T-helper 17 cell (primary cell): ENCODE results near the gene SV2C. TPM values are rescaled to one million over a fixed set of nuclear protein-coding genes. Genes with fewer than 3 reads are reported as not detected.
"Not testable (repeated sequence)": the region's sequence is repeated elsewhere in the genome, so short reads cannot be mapped to it uniquely, and the experiment has no call there.

Source experiments
- ATAC-seq: fragments of 150-1000 bp; cut with Tn5 transposase; 2 replicates; pipeline ENCODE4 v1.10.0; 2021; ENCODE audit warnings: mild to moderate bottlenecking, moderate library complexity
- DNase-seq, 3 donors: peaks; one replicate each; pipeline versions ENCODE4 v3.0.0 to v3.0.0-alpha.2; 2020 to 2021
- H3K9me3 ChIP-seq: one replicate; pipeline ENCODE4 v1.7.0; 2013; ENCODE audit warnings: low read length, mild to moderate bottlenecking; ENCODE audit not compliant: control insufficient read depth, poor library complexity, severe bottlenecking
- H3K27ac Mint-ChIP-seq: one replicate; pipeline ENCODE4 v1.8.0; 2022; ENCODE audit warnings: mild to moderate bottlenecking, moderate library complexity, mixed read lengths
- H3K27me3 Mint-ChIP-seq: one replicate; pipeline ENCODE4 v1.8.0; 2022; ENCODE audit warnings: mixed read lengths
- H3K36me3 Mint-ChIP-seq: one replicate; pipeline ENCODE4 v1.8.0; 2022; ENCODE audit warnings: low read depth, mixed read lengths
- H3K4me1 Mint-ChIP-seq: one replicate; pipeline ENCODE4 v1.8.0; 2022; ENCODE audit warnings: mild to moderate bottlenecking, mixed read lengths
- H3K4me3 Mint-ChIP-seq: one replicate; pipeline ENCODE4 v1.8.0; 2022; ENCODE audit warnings: mild to moderate bottlenecking, moderate library complexity, mixed read lengths
- total RNA-seq, 4 donors: library from RNA in 2 of 4; stranded (reverse) in 2 of 4; gene quantifications; one replicate each; pipeline ENCODE4 v1.2.3 and lab custom pipeline; 2022 to 2026

The SV2C gene
- total RNA-seq, 2 donors from 2014 or later, result 0.02 to 0.18 TPM

DNA sequence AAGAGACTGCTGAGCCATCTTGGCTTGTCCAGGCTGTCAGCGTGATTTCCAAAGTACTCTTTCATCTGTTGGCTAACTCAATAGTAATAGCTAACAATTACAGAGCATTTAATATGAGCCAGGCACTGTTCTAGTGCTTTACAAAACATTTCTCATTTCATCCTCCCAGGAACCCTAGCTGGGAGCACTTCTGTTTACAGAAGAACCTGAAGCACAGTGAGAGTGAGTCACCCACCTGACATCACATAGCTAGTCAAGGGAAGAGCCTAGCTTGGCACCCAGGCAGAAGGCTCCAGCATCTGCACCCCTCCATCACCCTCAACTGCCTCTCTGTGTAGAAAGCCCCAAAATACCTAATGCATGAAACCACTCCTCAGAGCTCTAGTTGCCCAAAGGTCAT lies 262.4 kb downstream of the SV2C start:
- H3K4me3 Mint-ChIP-seq, result no peak overlapping the region
- no peak for DNase-seq
- no peak overlapping the region for H3K27ac Mint-ChIP-seq
- H3K36me3 Mint-ChIP-seq, result peaks cover 2% of the 10 kb centered on the region
- H3K27me3 Mint-ChIP-seq, result no peaks in the 10 kb centered on the region
- no peaks in the 10 kb centered on the region for H3K9me3 ChIP-seq
- ATAC-seq, result no peak
- peaks cover 11% of the 10 kb centered on the region for H3K4me1 Mint-ChIP-seq

DNA sequence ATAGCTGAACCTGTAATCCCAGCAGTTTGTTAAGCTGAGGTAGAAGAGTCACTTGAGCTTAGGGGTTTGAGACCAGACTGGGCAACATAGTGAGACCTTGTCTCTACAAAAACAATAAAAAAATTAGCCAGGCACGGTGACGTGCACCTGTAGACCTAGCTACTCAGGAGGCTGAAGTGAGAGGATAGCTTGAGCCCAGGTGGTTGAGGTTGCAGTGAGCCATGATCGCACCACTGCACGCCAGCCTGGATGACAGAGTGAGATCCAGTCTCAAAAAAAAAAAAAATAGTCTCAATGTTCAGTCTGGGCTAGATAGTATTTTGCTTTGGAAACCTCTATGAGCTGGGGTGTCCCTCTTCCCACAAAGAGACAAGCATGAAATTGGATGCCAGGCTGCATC lies 268.0 kb downstream of the SV2C start:
- no peaks in the 10 kb centered on the region for H3K4me1 Mint-ChIP-seq
- DNase-seq, result no peak
- H3K36me3 Mint-ChIP-seq, result no peaks in the 10 kb centered on the region
- H3K9me3 ChIP-seq, result no peaks in the 10 kb centered on the region
- no peak overlapping the region for H3K27ac Mint-ChIP-seq
- no peak overlapping the region for H3K4me3 Mint-ChIP-seq
- no peaks in the 10 kb centered on the region for H3K27me3 Mint-ChIP-seq
- no peak for ATAC-seq

DNA sequence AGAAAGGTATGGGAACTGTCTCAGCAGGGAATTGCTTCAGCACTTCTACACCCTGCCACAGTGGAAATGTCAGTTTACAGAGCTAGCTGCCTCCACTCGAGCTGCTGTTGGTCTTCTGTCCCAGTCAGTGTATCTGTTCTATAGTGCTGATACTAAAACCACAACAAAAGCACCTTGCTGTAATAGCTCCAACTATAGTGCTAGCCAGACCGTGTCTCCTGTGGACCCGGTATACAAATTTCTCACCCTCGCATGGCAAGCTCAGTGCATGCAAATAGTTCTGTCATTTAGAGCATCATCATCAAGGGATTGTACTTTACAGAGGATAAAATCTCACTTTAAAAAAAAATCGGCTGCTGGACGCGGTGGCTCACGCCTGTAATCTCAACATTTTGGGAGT lies 268.4 kb downstream of the SV2C start:
- Mint-ChIP-seq H3K36me3 (no peaks in the 10 kb centered on the region), H3K27me3 (no peaks in the 10 kb centered on the region), H3K4me3 (no peak overlapping the region), H3K27ac (no peak overlapping the region), H3K4me1 (no peaks in the 10 kb centered on the region)
- ATAC-seq (peak; percentile 65), DNase-seq (no peak)
- no peaks in the 10 kb centered on the region for H3K9me3 ChIP-seq

DNA sequence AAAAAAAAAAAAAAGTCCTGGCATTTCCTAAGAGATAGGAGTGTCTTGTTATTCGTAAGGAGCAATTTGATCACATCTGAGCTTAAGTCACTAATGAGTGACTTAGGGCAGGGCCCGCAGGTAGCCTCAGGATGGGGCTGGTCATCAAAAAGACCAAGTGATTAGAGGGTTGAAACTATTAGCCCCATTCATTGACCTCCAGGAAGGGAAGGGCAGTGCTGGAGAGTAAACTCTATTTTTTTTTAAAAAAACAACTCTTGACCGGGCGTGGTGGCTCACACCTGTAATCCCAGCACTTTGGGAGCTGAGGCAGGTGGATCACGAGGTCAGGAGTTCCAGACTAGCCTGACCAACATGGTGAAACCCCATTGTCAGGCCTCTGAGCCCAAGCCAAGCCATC lies 273.7 kb downstream of the SV2C start:
- Mint-ChIP-seq H3K27ac (no peak overlapping the region), H3K36me3 (no peaks in the 10 kb centered on the region), H3K4me1 (peaks cover 3% of the 10 kb centered on the region), H3K4me3 (no peak overlapping the region), H3K27me3 (no peaks in the 10 kb centered on the region)
- H3K9me3 ChIP-seq, result no peaks in the 10 kb centered on the region
- DNase-seq (no peak), ATAC-seq (no peak)

DNA sequence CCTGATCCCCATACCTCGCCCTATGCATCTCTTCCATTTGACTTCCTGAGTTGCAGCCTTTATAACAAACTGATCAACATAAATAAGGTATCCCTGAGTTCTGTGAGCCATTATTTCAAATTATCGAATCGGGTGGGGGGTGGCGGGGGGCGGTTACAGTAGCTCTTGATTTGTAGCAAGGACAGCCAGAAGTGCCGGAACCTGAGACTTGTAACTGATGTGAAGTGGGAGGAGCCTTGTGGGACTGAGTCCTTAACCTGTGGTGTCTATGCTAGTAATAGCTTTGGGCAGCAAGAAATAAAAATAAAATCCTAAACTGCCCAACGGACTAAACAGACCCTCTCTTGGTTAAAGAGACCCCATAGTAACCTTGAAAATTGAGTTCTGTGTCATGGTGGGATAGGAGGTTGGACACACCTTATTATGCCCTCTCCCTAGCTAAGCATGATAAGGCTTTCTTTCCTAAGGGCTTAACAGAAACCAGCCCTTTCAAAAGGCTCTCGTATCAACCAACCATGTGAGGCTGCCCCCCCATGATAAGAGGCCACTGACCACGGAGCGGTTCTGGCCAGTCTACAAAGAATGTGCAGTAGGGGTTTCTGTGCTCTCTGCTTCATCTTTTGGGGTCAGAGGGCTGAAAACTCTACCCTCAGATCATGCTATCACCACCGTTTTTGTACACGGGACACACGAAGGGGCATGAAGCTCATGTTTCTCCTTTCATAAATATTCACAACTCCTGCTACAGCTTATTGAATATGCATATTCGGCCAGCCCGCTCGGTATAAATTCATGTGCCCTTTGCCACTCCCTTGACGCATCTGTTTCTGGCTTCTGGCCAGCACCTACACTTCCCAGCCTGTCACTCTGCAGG lies 280.4 kb downstream of the SV2C start:
- ATAC-seq, result no peak
- Mint-ChIP-seq H3K36me3 (no peaks in the 10 kb centered on the region), H3K27me3 (no peaks in the 10 kb centered on the region), H3K4me1 (peaks cover 6% of the 10 kb centered on the region), H3K4me3 (no peak overlapping the region), H3K27ac (no peak overlapping the region)
- DNase-seq, result no peak
- H3K9me3 ChIP-seq, result no peaks in the 10 kb centered on the region

DNA sequence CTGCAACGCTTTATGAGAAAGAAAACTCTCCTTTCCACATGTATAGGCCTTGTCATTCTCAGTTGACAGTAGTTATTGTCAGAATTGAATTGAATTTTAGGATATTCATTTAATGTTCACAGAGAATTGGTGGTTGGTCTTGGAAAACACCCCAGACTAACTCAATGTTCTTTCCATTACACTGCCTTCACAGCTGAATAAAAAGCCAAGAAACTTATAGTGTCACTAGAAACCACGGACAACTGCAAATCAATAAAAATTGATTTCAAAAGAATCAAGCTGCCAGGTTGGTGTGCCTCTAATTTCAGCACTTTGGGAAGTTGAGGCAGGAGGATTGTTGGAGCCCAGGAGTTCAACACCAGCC lies 281.0 kb downstream of the SV2C start:
- Mint-ChIP-seq H3K4me3 (no peak overlapping the region), H3K27me3 (no peaks in the 10 kb centered on the region), H3K27ac (no peak overlapping the region), H3K36me3 (no peaks in the 10 kb centered on the region), H3K4me1 (peaks cover 6% of the 10 kb centered on the region)
- DNase-seq, result no peak
- ATAC-seq, result no peak
- H3K9me3 ChIP-seq, result no peaks in the 10 kb centered on the region

DNA sequence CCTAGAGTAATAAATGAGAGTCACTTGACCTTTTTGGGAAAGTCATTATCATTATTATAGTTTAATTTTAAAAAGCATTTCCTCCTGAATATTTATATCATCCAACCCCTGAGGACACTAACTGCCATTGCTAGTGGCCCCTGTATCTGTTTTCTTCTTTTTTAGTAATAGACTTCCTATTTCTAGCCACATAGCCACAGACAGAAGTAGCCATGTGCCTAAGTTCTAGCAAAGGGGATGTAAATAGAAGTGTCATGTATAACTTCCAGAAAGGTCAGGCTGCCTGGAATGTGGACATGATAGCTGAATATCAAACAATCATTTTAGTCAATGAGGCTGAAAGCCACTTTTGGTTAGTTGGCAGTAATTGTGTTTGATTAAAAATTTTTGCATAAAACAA lies 282.4 kb downstream of the SV2C start:
- no peaks in the 10 kb centered on the region for H3K9me3 ChIP-seq
- Mint-ChIP-seq H3K36me3 (no peaks in the 10 kb centered on the region), H3K27me3 (no peaks in the 10 kb centered on the region), H3K27ac (no peak overlapping the region), H3K4me1 (peaks cover 6% of the 10 kb centered on the region), H3K4me3 (no peak overlapping the region)
- DNase-seq (no peak), ATAC-seq (no peak)

DNA sequence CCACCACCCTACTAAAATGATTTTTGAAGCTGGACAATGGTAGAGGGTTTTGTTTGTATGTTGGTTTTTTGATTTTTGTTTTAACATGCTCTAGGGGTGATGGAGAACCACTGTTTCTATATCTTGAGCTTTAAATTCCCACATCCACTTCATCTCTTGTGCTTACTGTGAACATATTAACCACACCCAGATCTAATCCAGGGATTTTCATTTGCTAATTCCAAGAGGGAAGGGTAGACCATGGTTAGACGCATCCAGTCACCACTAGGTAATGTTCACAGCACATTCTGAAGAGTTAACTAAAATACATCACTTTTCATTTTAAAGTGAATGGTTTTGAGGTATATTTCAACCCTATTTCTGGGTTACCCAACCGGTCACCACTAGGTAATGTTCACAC lies 283.4 kb downstream of the SV2C start:
- ATAC-seq, result no peak
- H3K4me1 Mint-ChIP-seq, result peaks cover 3% of the 10 kb centered on the region

DNA sequence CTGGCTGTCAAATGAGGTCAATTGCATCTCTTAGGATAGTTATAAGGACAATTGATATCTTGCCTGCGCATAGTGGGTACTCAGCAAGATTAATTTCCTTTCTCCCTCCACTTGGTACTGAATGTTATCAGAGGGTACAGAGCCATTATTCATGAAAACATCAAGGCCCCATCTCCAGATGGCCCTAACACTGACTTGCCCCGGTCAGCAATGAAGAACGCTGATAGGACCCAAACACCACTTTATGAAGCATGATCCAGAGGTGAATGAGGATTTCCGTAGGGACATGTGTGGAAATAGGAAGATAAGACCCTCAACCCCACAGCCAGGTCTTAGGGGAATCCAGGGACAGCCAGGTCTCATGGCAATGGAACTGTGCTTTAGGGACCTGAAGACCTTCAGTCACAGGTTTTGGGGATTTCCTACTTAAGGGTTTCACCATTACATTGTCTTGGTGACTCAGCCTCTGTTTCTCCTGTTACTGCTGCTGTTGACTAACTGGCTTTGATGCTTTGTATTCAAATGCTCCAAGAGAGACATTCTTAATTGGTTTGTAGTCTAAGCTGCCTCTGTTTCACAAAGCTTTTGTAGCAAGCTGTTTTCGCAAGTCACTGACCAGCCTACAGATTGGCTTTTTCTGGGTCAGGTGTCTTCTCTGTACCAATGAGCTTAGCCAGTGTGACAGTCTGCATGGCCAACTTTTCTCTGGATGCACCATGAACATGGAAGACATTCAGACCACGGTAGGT lies 284.6 kb downstream of the SV2C start:
- Mint-ChIP-seq H3K36me3 (no peaks in the 10 kb centered on the region), H3K4me3 (no peak overlapping the region), H3K27me3 (no peaks in the 10 kb centered on the region), H3K4me1 (peaks cover 3% of the 10 kb centered on the region), H3K27ac (no peak overlapping the region)
- DNase-seq (no peak), ATAC-seq (peak; percentile 42)
- H3K9me3 ChIP-seq, result no peaks in the 10 kb centered on the region

More for the DNA sequence above, 283.4 kb downstream of the SV2C start:
- Mint-ChIP-seq H3K27me3 (no peaks in the 10 kb centered on the region), H3K27ac (peak overlapping the region; percentile 24), H3K4me3 (no peak overlapping the region), H3K36me3 (no peaks in the 10 kb centered on the region)
- H3K9me3 ChIP-seq, result no peaks in the 10 kb centered on the region
- DNase-seq, result no peak

DNA sequence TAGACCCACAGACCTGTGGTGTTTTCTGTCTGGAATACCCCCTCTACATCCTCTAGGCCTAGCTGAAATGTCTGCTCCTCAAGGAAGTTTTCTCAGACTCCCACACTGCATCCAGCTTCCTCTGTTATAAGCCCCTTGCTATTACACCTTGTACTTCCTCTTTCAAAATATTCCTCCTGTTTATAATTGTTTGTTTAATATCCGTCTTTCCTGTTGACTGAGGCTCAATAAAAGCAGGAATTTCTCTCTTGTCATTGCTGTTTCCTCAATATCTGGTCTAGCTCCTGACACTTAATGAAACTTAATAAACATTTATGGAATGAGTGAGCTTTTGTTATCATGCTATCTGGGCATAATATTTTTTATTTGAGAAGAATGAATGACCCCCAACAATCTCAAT lies 285.8 kb downstream of the SV2C start:
- H3K9me3 ChIP-seq, result no peaks in the 10 kb centered on the region
- DNase-seq, result no peak
- ATAC-seq, result no peak
- Mint-ChIP-seq H3K27me3 (no peaks in the 10 kb centered on the region), H3K27ac (no peak overlapping the region), H3K4me1 (peaks cover 2% of the 10 kb centered on the region), H3K36me3 (no peaks in the 10 kb centered on the region), H3K4me3 (no peak overlapping the region)

DNA sequence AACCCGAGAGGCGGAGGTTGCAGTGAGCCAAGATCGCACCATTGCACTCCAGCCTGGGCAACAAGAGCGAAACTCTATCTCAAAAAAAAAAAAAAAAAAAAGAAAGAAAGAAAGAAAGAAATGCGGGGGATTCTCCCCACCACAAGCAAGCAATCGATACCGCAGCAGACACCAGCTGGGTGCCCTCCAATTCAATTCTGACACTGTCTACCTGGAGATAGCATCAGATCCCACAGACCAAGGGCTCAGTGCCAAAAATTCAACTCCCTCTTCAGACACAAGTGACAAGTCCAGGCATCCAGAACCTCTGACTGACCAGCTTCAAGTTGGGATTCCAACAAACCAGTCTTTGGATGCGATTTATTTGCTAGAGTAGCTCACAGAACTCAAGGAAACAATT lies 286.5 kb downstream of the SV2C start:
- H3K36me3 Mint-ChIP-seq, H3K27me3 Mint-ChIP-seq, H3K4me3 Mint-ChIP-seq, H3K4me1 Mint-ChIP-seq, DNase-seq, H3K9me3 ChIP-seq, H3K27ac Mint-ChIP-seq, ATAC-seq: not testable (repeated sequence)

DNA sequence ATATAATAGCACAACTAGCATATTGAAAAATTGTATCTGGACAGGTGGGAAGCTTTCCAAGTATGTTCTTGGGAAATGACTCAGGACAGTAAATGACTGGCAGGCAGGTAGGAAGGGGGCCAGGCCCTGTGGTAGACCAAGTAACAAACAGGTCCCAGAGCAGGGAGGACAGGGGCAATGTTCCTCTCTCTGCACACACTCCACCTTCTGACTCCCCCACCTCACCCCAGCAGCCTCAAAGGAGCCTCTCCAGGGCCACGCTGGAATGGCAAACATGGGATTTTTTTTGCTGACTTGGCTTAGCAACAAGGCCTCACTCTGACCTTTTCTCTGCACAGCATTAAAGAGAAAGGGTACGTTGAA lies 288.8 kb downstream of the SV2C start:
- no peaks in the 10 kb centered on the region for H3K36me3 Mint-ChIP-seq
- ATAC-seq (no peak), DNase-seq (no peak)
- no peak overlapping the region for H3K27ac Mint-ChIP-seq
- H3K27me3 Mint-ChIP-seq, result no peaks in the 10 kb centered on the region
- no peaks in the 10 kb centered on the region for H3K9me3 ChIP-seq
- peaks cover 2% of the 10 kb centered on the region for H3K4me1 Mint-ChIP-seq
- no peak overlapping the region for H3K4me3 Mint-ChIP-seq

DNA sequence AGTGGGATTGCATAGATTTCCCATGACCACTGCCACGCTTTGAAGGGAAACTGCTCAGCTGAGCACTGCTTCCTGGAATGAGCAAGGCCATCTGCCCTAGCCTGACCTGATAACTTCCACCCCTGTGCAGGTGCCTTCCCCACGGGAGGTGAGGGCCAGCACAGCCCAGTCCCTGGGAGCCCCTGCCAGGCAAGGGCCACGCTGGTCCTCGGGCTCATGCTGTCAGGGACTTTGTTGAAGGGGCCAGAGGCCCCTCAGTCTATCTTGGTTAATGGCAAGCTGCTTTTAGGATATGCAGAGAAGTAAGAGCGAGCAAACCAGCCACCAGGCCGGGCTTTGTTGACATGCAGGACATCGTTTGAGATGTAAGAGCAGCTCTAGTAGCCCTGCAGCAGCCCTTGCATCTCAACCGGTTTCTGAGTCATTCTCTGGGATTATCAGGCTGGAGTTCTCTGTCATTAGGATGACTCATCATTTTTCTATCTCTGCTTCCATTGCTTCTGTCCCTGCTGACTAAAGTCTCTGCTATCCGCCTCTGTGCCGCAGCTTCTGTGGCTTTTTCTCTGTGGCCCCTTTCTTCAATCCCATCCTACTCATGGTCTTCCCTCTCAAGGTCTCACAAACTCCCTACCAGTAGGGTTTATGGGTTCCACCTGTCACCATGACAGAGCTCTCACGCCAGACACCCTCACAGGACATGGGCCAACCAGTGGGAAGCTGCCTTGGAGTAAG lies 289.3 kb downstream of the SV2C start:
- H3K9me3 ChIP-seq, result no peaks in the 10 kb centered on the region
- Mint-ChIP-seq H3K4me3 (no peak overlapping the region), H3K27me3 (no peaks in the 10 kb centered on the region), H3K4me1 (peaks cover 2% of the 10 kb centered on the region), H3K36me3 (no peaks in the 10 kb centered on the region), H3K27ac (no peak overlapping the region)
- DNase-seq (no peak), ATAC-seq (no peak)
